HG03571 (cell line): ENCODE data around the gene LLGL1.

Experiments used
- ATAC-seq: cut with Tn5 transposase; IDR thresholded peaks from one replicate; pipeline ENCODE4 v1.9.1; 2021; ENCODE audit not compliant: unreplicated experiment

Gene LLGL1

GRCh38 chr17:18267927-18268711 lies 42.7 kb downstream of the LLGL1 start:
- no peak for ATAC-seq

- ATAC-seq: no peak
Observed at GRCh38 chr17:18270046-18270931, 44.9 kb downstream of the LLGL1 start.

- ATAC-seq: no peak
Observed at GRCh38 chr17:18277076-18277475, 51.6 kb downstream of the LLGL1 start.

- ATAC-seq: no peak
Observed at GRCh38 chr17:18278867-18279266, 53.4 kb downstream of the LLGL1 start.

GRCh38 chr17:18280249-18280648 lies 54.8 kb downstream of the LLGL1 start:
- no peak for ATAC-seq

GRCh38 chr17:18280766-18281371 lies 55.4 kb downstream of the LLGL1 start:
- ATAC-seq: no peak

GRCh38 chr17:18281788-18282187 lies 56.4 kb downstream of the LLGL1 start:
- no peak for ATAC-seq

- ATAC-seq: no peak
Observed at GRCh38 chr17:18285296-18285695, 59.9 kb downstream of the LLGL1 start.

- ATAC-seq: no peak
Observed at GRCh38 chr17:18291718-18292540, 66.5 kb downstream of the LLGL1 start.
